ENCODE results near the gene RIN3.

DNA sequence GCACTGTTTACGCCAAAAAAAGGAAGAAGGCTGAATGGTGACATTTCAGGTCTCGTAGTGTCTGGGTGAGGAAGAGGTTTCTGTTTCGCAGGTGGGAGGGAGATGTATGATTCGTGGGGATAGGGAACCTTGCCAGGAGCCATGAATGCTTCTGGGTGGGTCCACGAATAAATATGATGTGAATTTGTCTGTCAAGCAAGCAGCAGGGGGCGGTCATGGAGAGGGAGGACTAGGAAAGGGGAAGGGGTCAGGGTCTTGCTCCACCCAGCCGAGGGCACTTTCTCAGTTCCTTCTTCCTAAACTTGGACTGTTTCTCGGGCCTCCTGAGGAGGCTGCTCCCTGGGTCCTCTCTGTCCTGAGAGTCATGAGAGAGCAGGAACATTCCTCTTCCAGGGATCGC lies 162.4 kb downstream of the RIN3 start:
- TF ChIP-seq, protein P1, sequence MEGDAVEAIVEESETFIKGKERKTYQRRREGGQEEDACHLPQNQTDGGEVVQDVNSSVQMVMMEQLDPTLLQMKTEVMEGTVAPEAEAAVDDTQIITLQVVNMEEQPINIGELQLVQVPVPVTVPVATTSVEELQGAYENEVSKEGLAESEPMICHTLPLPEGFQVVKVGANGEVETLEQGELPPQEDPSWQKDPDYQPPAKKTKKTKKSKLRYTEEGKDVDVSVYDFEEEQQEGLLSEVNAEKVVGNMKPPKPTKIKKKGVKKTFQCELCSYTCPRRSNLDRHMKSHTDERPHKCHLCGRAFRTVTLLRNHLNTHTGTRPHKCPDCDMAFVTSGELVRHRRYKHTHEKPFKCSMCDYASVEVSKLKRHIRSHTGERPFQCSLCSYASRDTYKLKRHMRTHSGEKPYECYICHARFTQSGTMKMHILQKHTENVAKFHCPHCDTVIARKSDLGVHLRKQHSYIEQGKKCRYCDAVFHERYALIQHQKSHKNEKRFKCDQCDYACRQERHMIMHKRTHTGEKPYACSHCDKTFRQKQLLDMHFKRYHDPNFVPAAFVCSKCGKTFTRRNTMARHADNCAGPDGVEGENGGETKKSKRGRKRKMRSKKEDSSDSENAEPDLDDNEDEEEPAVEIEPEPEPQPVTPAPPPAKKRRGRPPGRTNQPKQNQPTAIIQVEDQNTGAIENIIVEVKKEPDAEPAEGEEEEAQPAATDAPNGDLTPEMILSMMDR (IDR thresholded peaks at IDR 0.05) = no peak
- no peak for TF ChIP-seq POLR2A (IDR thresholded peaks at IDR 0.05)
- TF ChIP-seq POLR2AphosphoS5 (IDR thresholded peaks at IDR 0.05) = no peak
